H9 (cell line): Measurements from ENCODE around the gene HES1. TPM values are rescaled to one million over a fixed set of nuclear protein-coding genes. Genes with fewer than 3 reads are reported as not detected.

ENCODE experiments used
- DNase-seq: peaks from one replicate; pipeline ENCODE4 v3.0.0-alpha.2; 2017
- H2AFZ ChIP-seq: one replicate; pipeline ENCODE4 v1.6.1; 2013; ENCODE audit warnings: mild to moderate bottlenecking, low read length, control low read depth, moderate library complexity
- H2AK5ac ChIP-seq: 2 replicates; pipeline ENCODE4 v1.6.1; 2013; ENCODE audit warnings: low read length, control low read depth, mixed read lengths; ENCODE audit not compliant: insufficient read length
- H2BK120ac ChIP-seq: one replicate; pipeline ENCODE4 v1.6.1; 2013; ENCODE audit warnings: low read depth, mild to moderate bottlenecking, low read length, control low read depth, inconsistent platforms; ENCODE audit not compliant: poor library complexity, severe bottlenecking
- H2BK12ac ChIP-seq: 2 replicates; pipeline ENCODE4 v1.6.1; 2013; ENCODE audit warnings: low read length, control low read depth, mixed read lengths, low read depth; ENCODE audit not compliant: insufficient read length
- H2BK15ac ChIP-seq: 2 replicates; pipeline ENCODE4 v1.6.1; 2013; ENCODE audit warnings: low read depth, low read length, control low read depth
- H2BK20ac ChIP-seq: one replicate; pipeline ENCODE4 v1.6.1; 2013; ENCODE audit warnings: low read depth, mild to moderate bottlenecking, low read length, control low read depth, inconsistent platforms; ENCODE audit not compliant: poor library complexity, severe bottlenecking
- H2BK5ac ChIP-seq: 2 replicates; pipeline ENCODE4 v1.6.1; 2013; ENCODE audit warnings: low read length, control low read depth, mixed read lengths; ENCODE audit not compliant: insufficient read length
- H3K14ac ChIP-seq: 2 replicates; pipeline ENCODE4 v1.6.1; 2013; ENCODE audit warnings: low read length, control low read depth; ENCODE audit not compliant: insufficient read depth
- H3K18ac ChIP-seq: 2 replicates; pipeline ENCODE4 v1.6.1; 2013; ENCODE audit warnings: low read depth, mild to moderate bottlenecking, mixed read lengths, low read length, control low read depth; ENCODE audit not compliant: insufficient read length
- H3K23ac ChIP-seq: 2 replicates; pipeline ENCODE4 v1.6.1; 2013; ENCODE audit warnings: low read length, control low read depth, mixed read lengths, low read depth; ENCODE audit not compliant: insufficient read length
- H3K23me2 ChIP-seq: 2 replicates; pipeline ENCODE4 v1.6.1; 2013; ENCODE audit warnings: low read depth, mild to moderate bottlenecking, mixed read lengths, low read length, control low read depth; ENCODE audit not compliant: insufficient read length, poor library complexity, severe bottlenecking
- H3K27ac ChIP-seq: 2 replicates; pipeline ENCODE4 v1.5.1; 2013; ENCODE audit warnings: low read length, control low read depth, mixed read lengths, low read depth; ENCODE audit not compliant: insufficient read length
- H3K27me3 ChIP-seq: 2 replicates; pipeline ENCODE4 v1.6.1; 2013; ENCODE audit warnings: low read length, control low read depth, inconsistent platforms; ENCODE audit not compliant: insufficient read depth
- H3K4ac ChIP-seq: 2 replicates; pipeline ENCODE4 v1.6.1; 2013; ENCODE audit warnings: low read depth, mild to moderate bottlenecking, control low read depth, inconsistent platforms, low read length, moderate library complexity
- H3K4me1 ChIP-seq: 2 replicates; pipeline ENCODE4 v1.6.1; 2013; ENCODE audit warnings: low read length, control low read depth, inconsistent platforms; ENCODE audit not compliant: insufficient read depth
- H3K4me2 ChIP-seq: 2 replicates; pipeline ENCODE4 v1.6.1; 2013; ENCODE audit warnings: low read length, control low read depth, mixed read lengths; ENCODE audit not compliant: insufficient read length, insufficient read depth
- H3K56ac ChIP-seq: 2 replicates; pipeline ENCODE4 v1.6.1; 2013; ENCODE audit warnings: low read depth, mild to moderate bottlenecking, mixed read lengths, low read length, control low read depth; ENCODE audit not compliant: insufficient read length
- H3K79me1 ChIP-seq: 2 replicates; pipeline ENCODE4 v1.6.1; 2013; ENCODE audit warnings: low read depth, mild to moderate bottlenecking, moderate library complexity, low read length, control low read depth, inconsistent platforms; ENCODE audit not compliant: insufficient read depth, poor library complexity, severe bottlenecking
- H3K79me2 ChIP-seq: 2 replicates; pipeline ENCODE4 v1.6.1; 2013; ENCODE audit warnings: low read length, control low read depth, inconsistent platforms; ENCODE audit not compliant: insufficient read depth
- H3K9ac ChIP-seq: 2 replicates; pipeline ENCODE4 v1.6.1; 2013; ENCODE audit warnings: low read length, control low read depth, mixed read lengths; ENCODE audit not compliant: insufficient read length; ENCODE audit errors: extremely low read depth
- H3K9me3 ChIP-seq: one replicate; pipeline ENCODE4 v1.6.1; 2013; ENCODE audit warnings: low read depth, low read length, inconsistent platforms; ENCODE audit not compliant: control insufficient read depth
- H3T11ph ChIP-seq: one replicate; pipeline ENCODE4 v1.6.1; 2013; ENCODE audit warnings: mild to moderate bottlenecking, low read length, control low read depth, inconsistent platforms
- H4K20me1 ChIP-seq: one replicate; pipeline ENCODE4 v1.6.1; 2013; ENCODE audit not compliant: control insufficient read depth, insufficient read length, insufficient read depth
- H4K5ac ChIP-seq: 2 replicates; pipeline ENCODE4 v1.6.1; 2013; ENCODE audit warnings: low read depth, mild to moderate bottlenecking, mixed read lengths, low read length, control low read depth; ENCODE audit not compliant: insufficient read length
- H4K8ac ChIP-seq: replicated peaks from 2 replicates; pipeline ENCODE4 v1.6.1; 2013; ENCODE audit warnings: low read length, control low read depth, mixed read lengths, low read depth; ENCODE audit not compliant: insufficient read length
- H4K91ac ChIP-seq: 2 replicates; pipeline ENCODE4 v1.6.1; 2013; ENCODE audit warnings: low read depth, mild to moderate bottlenecking, moderate library complexity, mixed read lengths, low read length, control low read depth; ENCODE audit not compliant: insufficient read length
- H3K27ac Mint-ChIP-seq, 3 experiments: 2 replicates in 2 of 3; 3 replicates in 1 of 3; pipeline ENCODE4 v1.8.0; 2020 to 2021; ENCODE audit warnings: mixed read lengths in 3 of 3, mild to moderate bottlenecking in 1 of 3, moderate library complexity in 1 of 3
- H3K27me3 Mint-ChIP-seq: 2 replicates; pipeline ENCODE4 v1.8.0; 2021; ENCODE audit warnings: low read depth, mild to moderate bottlenecking, moderate library complexity, mixed read lengths
- H3K36me3 Mint-ChIP-seq, 3 experiments: 2 replicates in 2 of 3; 3 replicates in 1 of 3; pipeline ENCODE4 v1.8.0; 2020 to 2021; ENCODE audit warnings: low read depth in 3 of 3, mixed read lengths in 3 of 3; ENCODE audit not compliant: insufficient read depth in 1 of 3
- H3K4me1 Mint-ChIP-seq, 2 experiments: 2 replicates each; pipeline ENCODE4 v1.8.0; 2020; ENCODE audit warnings: mixed read lengths in 2 of 2
- H3K4me3 Mint-ChIP-seq, 2 experiments: 2 replicates in 1 of 2; 3 replicates in 1 of 2; pipeline ENCODE4 v1.8.0; 2020 to 2021; ENCODE audit warnings: mild to moderate bottlenecking in 2 of 2, mixed read lengths in 2 of 2, moderate library complexity in 1 of 2
- H3K9me3 Mint-ChIP-seq, 2 experiments: 2 replicates in 1 of 2; 3 replicates in 1 of 2; pipeline ENCODE4 v1.8.0; 2020; ENCODE audit warnings: mild to moderate bottlenecking in 2 of 2, mixed read lengths in 2 of 2, moderate library complexity in 1 of 2
- CTCF ChIP-seq: fragments of 200-600 bp; sonication (generic); conservative IDR thresholded peaks from 3 replicates; pipeline ENCODE4 v1.8.0; 2021; ENCODE audit warnings: antibody characterized with exemption, mild to moderate bottlenecking
- WGBS: extraction: QIAGEN DNeasy Blood & Tissue Kit; methylation state at CpG from one replicate; pipeline ENCODE4 v1.1.7; 2013; ENCODE audit warnings: missing lambda C conversion rate, low lambda C conversion rate, mixed read lengths; ENCODE audit not compliant: insufficient read length; ENCODE audit errors: extremely low coverage; 5-methylcytosine and 5-hydroxymethylcytosine counted together
- total RNA-seq: library from RNA; stranded (reverse); gene quantifications from 2 replicates; pipeline ENCODE4 v1.2.1, GENCODE V29; 2021

Gene HES1
- total RNA-seq, 1 experiment from 2014 or later = 23.2 TPM

DNA sequence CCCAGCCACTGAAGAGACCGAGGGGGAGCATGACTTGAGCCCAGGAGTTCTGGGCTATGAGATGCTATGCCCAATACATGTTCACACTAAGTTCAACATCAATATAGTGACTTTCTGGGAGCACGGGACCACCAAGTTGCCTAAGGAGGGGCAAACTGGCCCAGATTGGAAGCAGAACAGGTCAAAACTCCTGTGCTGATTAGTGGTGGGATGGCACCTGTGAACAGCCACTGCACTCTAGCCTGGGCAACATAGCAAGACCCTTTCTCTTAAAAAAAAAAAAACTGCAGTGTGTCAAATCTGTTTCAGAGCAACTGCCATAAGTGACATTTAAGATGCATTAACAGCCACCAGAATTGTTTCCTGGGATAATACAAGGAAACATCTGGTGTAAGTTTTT, 9.8 kb downstream of the HES1 start:
- Histone ChIP-seq H3K4me2 (no peak overlapping the region), H3K4me1 (peaks cover 2% of the 10 kb centered on the region; the same call in 1 of the 2 replicates), H4K5ac (no peak overlapping the region), H2BK15ac (no peak overlapping the region), H2AFZ (no peak overlapping the region), H3K56ac (no peak overlapping the region), H4K91ac (no peak overlapping the region), H2BK12ac (no peak overlapping the region), H3K27me3 (no peaks in the 10 kb centered on the region), H3K23me2 (peaks cover 4% of the 10 kb centered on the region), H3K18ac (no peak overlapping the region), H4K8ac (no peak overlapping the region), H3K79me2 (no peaks in the 10 kb centered on the region), H4K20me1 (no peaks in the 10 kb centered on the region), H3K27ac (no peak overlapping the region), H3T11ph (no peak overlapping the region), H3K23ac (no peak overlapping the region), H3K9me3 (no peaks in the 10 kb centered on the region), H3K9ac (no peak overlapping the region), H3K4ac (no peak overlapping the region), H3K79me1 (no peaks in the 10 kb centered on the region), H3K14ac (no peak overlapping the region), H2BK120ac (no peak overlapping the region), H2AK5ac (no peak overlapping the region), H2BK20ac (no peak overlapping the region), H2BK5ac (no peak overlapping the region)
- WGBS = no CpG with 5 or more reads among the region's 2 CpGs
- Mint-ChIP-seq H3K9me3 (no peaks in the 10 kb centered on the region), H3K27me3 (peaks cover 35% of the 10 kb centered on the region), H3K4me1 (peaks cover 16 to 20% of the 10 kb centered on the region in 2 experiments), H3K4me3 (no peak overlapping the region), H3K36me3 (no peaks in the 10 kb centered on the region), H3K27ac (no peak overlapping the region)
- no peak for DNase-seq
- no peak for TF ChIP-seq CTCF
